Karpas-422 (cell line): Measurements from ENCODE around the gene WHRN. TPM values are rescaled to one million over a fixed set of nuclear protein-coding genes. Genes with fewer than 3 reads are reported as not detected.

Experiments
- DNase-seq: peaks from one replicate; pipeline ENCODE4 v3.0.0-alpha.2; 2015
- H2AFZ ChIP-seq: fragments of 200-600 bp; sonication (generic); 2 replicates; pipeline ENCODE4 v1.6.1; 2014; ENCODE audit warnings: antibody characterized with exemption, low read length, mixed read lengths
- H3K27ac ChIP-seq: fragments of 200-600 bp; sonication (generic); 2 replicates; pipeline ENCODE4 v1.5.1; 2014; ENCODE audit warnings: mild to moderate bottlenecking, low read length, moderate library complexity
- H3K27me3 ChIP-seq: fragments of 200-600 bp; sonication (generic); 2 replicates; pipeline ENCODE4 v1.6.1; 2014; ENCODE audit warnings: low read length, mixed read lengths
- H3K36me3 ChIP-seq: fragments of 200-600 bp; sonication (generic); 2 replicates; pipeline ENCODE4 v1.6.1; 2014; ENCODE audit warnings: low read length, mixed read lengths; ENCODE audit not compliant: insufficient read depth
- H3K4me1 ChIP-seq: fragments of 200-600 bp; sonication (generic); 2 replicates; pipeline ENCODE4 v1.6.1; 2014; ENCODE audit warnings: mild to moderate bottlenecking, low read length, mixed read lengths
- H3K4me2 ChIP-seq: fragments of 200-600 bp; sonication (generic); 2 replicates; pipeline ENCODE4 v1.6.1; 2014; ENCODE audit warnings: low read length, low read depth, mild to moderate bottlenecking; ENCODE audit not compliant: poor library complexity, severe bottlenecking
- H3K4me3 ChIP-seq: fragments of 200-600 bp; sonication (generic); 2 replicates; pipeline ENCODE4 v1.5.1; 2014; ENCODE audit warnings: mild to moderate bottlenecking, antibody characterized with exemption, low read length, mixed read lengths
- H3K79me2 ChIP-seq: fragments of 200-600 bp; sonication (generic); 2 replicates; pipeline ENCODE4 v1.6.1; 2014; ENCODE audit warnings: mild to moderate bottlenecking, low read length, mixed read lengths
- H3K9ac ChIP-seq: fragments of 200-600 bp; sonication (generic); 2 replicates; pipeline ENCODE4 v1.6.0; 2014; ENCODE audit warnings: low read length
- H3K9me2 ChIP-seq: fragments of 200-600 bp; sonication (generic), shearing (Covaris generic); replicated peaks from 2 replicates; pipeline ENCODE4 v1.6.0; 2014; ENCODE audit warnings: mild to moderate bottlenecking, low read length, moderate library complexity; ENCODE audit not compliant: insufficient read depth
- H3K9me3 ChIP-seq: fragments of 300-700, 200-600 bp; sonication (generic); 2 replicates; pipeline ENCODE4 v1.6.1; 2014; ENCODE audit warnings: low read length, mixed read lengths
- H4K20me1 ChIP-seq: fragments of 200-600 bp; sonication (generic); 2 replicates; pipeline ENCODE4 v1.6.1; 2014; ENCODE audit warnings: mild to moderate bottlenecking, antibody characterized with exemption, low read length, low read depth; ENCODE audit not compliant: insufficient read depth
- total RNA-seq: library from RNA; depleted of rRNA; stranded (reverse); fragments of >200 nt; shearing (Covaris generic); gene quantifications from 2 replicates; pipeline ENCODE4 v1.2.3, GENCODE V29; 2014; ENCODE audit warnings: low replicate concordance

The WHRN gene
- total RNA-seq, 1 experiment from 2014 or later = 0.30 TPM

GRCh38 chr9:114395768-114396167, 109.5 kb downstream of the WHRN start:
- peak overlapping the region; percentile 81 for H3K4me2 ChIP-seq
- H3K4me1 ChIP-seq = peaks cover 55% of the 10 kb centered on the region
- H3K9me3 ChIP-seq = no peaks in the 10 kb centered on the region
- H2AFZ ChIP-seq = no peak overlapping the region
- no peak for DNase-seq
- H3K4me3 ChIP-seq = no peak overlapping the region
- H3K79me2 ChIP-seq = peaks cover 43% of the 10 kb centered on the region
- H3K9ac ChIP-seq = peak overlapping the region; percentile 38; the same call in 1 of the 2 replicates
- no peaks in the 10 kb centered on the region for H4K20me1 ChIP-seq
- H3K36me3 ChIP-seq = no peaks in the 10 kb centered on the region
- no peaks in the 10 kb centered on the region for H3K9me2 ChIP-seq
- H3K27me3 ChIP-seq = no peaks in the 10 kb centered on the region
- peak overlapping the region; percentile 62 for H3K27ac ChIP-seq

- H2AFZ ChIP-seq = no peak overlapping the region
- H4K20me1 ChIP-seq = no peaks in the 10 kb centered on the region
- peaks cover 48% of the 10 kb centered on the region for H3K79me2 ChIP-seq
These were observed 110.0 kb downstream of the WHRN start for GRCh38 chr9:114395334-114395617.

GRCh38 chr9:114394523-114395333, 110.5 kb downstream of the WHRN start:
- Histone ChIP-seq H3K9ac (peak overlapping the region; percentile 38; the same call in 1 of the 2 replicates), H3K4me3 (no peak overlapping the region), H2AFZ (no peak overlapping the region), H3K36me3 (no peaks in the 10 kb centered on the region), H4K20me1 (no peaks in the 10 kb centered on the region), H3K9me2 (no peaks in the 10 kb centered on the region), H3K4me1 (peaks cover 65% of the 10 kb centered on the region), H3K4me2 (peak overlapping the region; percentile 8), H3K27ac (peak overlapping the region; percentile 62), H3K27me3 (no peaks in the 10 kb centered on the region), H3K9me3 (no peaks in the 10 kb centered on the region), H3K79me2 (peaks cover 52% of the 10 kb centered on the region)
- DNase-seq = no peak

More at GRCh38 chr9:114395334-114395617, 110.0 kb downstream of the WHRN start:
- H3K9me3 ChIP-seq = no peaks in the 10 kb centered on the region
- peak overlapping the region; percentile 62 for H3K27ac ChIP-seq
- no peak for DNase-seq
- H3K4me2 ChIP-seq = peak overlapping the region; percentile 8
- peaks cover 59% of the 10 kb centered on the region for H3K4me1 ChIP-seq
- H3K4me3 ChIP-seq = no peak overlapping the region
- no peaks in the 10 kb centered on the region for H3K36me3 ChIP-seq
- H3K9me2 ChIP-seq = no peaks in the 10 kb centered on the region
- H3K27me3 ChIP-seq = no peaks in the 10 kb centered on the region
- peak overlapping the region; percentile 38 for H3K9ac ChIP-seq

GRCh38 chr9:114392749-114393112, 112.5 kb downstream of the WHRN start:
- no peak overlapping the region for H3K4me3 ChIP-seq

GRCh38 chr9:114390952-114391351, 114.3 kb downstream of the WHRN start:
- peak overlapping the region; percentile 92 for H3K4me2 ChIP-seq
- H3K27ac ChIP-seq = peak overlapping the region; percentile 97
- no peak overlapping the region for H2AFZ ChIP-seq
- peaks cover 75% of the 10 kb centered on the region for H3K79me2 ChIP-seq
- no peaks in the 10 kb centered on the region for H3K36me3 ChIP-seq
- H3K9me2 ChIP-seq = no peaks in the 10 kb centered on the region
- H3K9me3 ChIP-seq = no peaks in the 10 kb centered on the region
- peak; percentile 77 for DNase-seq
- peak overlapping the region; percentile 90 for H3K9ac ChIP-seq
- H3K4me3 ChIP-seq = peak overlapping the region; percentile 85; the same call in 1 of the 2 replicates
- no peaks in the 10 kb centered on the region for H3K27me3 ChIP-seq
- no peaks in the 10 kb centered on the region for H4K20me1 ChIP-seq
- peaks cover 76% of the 10 kb centered on the region for H3K4me1 ChIP-seq

More at GRCh38 chr9:114392749-114393112, 112.5 kb downstream of the WHRN start:
- peaks cover 72% of the 10 kb centered on the region for H3K79me2 ChIP-seq
- H2AFZ ChIP-seq = no peak overlapping the region
- H3K9me2 ChIP-seq = no peaks in the 10 kb centered on the region
- no peak for DNase-seq
- peaks cover 81% of the 10 kb centered on the region for H3K4me1 ChIP-seq
- no peak overlapping the region; the same call in 1 of the 2 replicates for H3K9ac ChIP-seq
- H3K27me3 ChIP-seq = no peaks in the 10 kb centered on the region
- H4K20me1 ChIP-seq = no peaks in the 10 kb centered on the region
- peak overlapping the region; percentile 97 for H3K27ac ChIP-seq
- H3K4me2 ChIP-seq = peak overlapping the region; percentile 27
- H3K36me3 ChIP-seq = no peaks in the 10 kb centered on the region
- no peaks in the 10 kb centered on the region for H3K9me3 ChIP-seq

GRCh38 chr9:114389612-114390368, 115.5 kb downstream of the WHRN start:
- peak overlapping the region; percentile 92 for H3K4me2 ChIP-seq
- no peaks in the 10 kb centered on the region for H3K36me3 ChIP-seq
- no peak overlapping the region; the same call in 1 of the 2 replicates for H2AFZ ChIP-seq
- no peaks in the 10 kb centered on the region for H3K9me3 ChIP-seq
- peak overlapping the region; percentile 85 for H3K4me3 ChIP-seq
- peaks cover 79% of the 10 kb centered on the region for H3K79me2 ChIP-seq
- peak overlapping the region; percentile 97 for H3K27ac ChIP-seq
- peaks cover 77% of the 10 kb centered on the region for H3K4me1 ChIP-seq
- H4K20me1 ChIP-seq = no peaks in the 10 kb centered on the region
- DNase-seq = peak; percentile 78
- no peaks in the 10 kb centered on the region for H3K27me3 ChIP-seq
- H3K9ac ChIP-seq = peak overlapping the region; percentile 90
- H3K9me2 ChIP-seq = no peaks in the 10 kb centered on the region

- Histone ChIP-seq H3K9me3 (no peaks in the 10 kb centered on the region), H3K9ac (peak overlapping the region; percentile 90), H3K27me3 (no peaks in the 10 kb centered on the region), H3K36me3 (no peaks in the 10 kb centered on the region), H3K79me2 (peaks cover 81% of the 10 kb centered on the region), H3K4me1 (peaks cover 84% of the 10 kb centered on the region), H3K27ac (peak overlapping the region; percentile 97), H4K20me1 (no peaks in the 10 kb centered on the region), H3K4me3 (peak overlapping the region; percentile 85), H2AFZ (peak overlapping the region; percentile 3; the same call in 1 of the 2 replicates), H3K9me2 (no peaks in the 10 kb centered on the region), H3K4me2 (peak overlapping the region; percentile 92)
- DNase-seq = peak; percentile 62
These were observed 116.4 kb downstream of the WHRN start for GRCh38 chr9:114388764-114389375.

- Histone ChIP-seq H3K4me3 (peak overlapping the region; percentile 85), H3K9ac (peak overlapping the region; percentile 90), H3K4me1 (peaks cover 86% of the 10 kb centered on the region), H4K20me1 (no peaks in the 10 kb centered on the region), H3K9me2 (no peaks in the 10 kb centered on the region), H3K4me2 (peak overlapping the region; percentile 92), H3K27ac (peak overlapping the region; percentile 97), H3K36me3 (no peaks in the 10 kb centered on the region), H3K79me2 (peaks cover 86% of the 10 kb centered on the region), H3K9me3 (no peaks in the 10 kb centered on the region), H3K27me3 (no peaks in the 10 kb centered on the region), H2AFZ (peak overlapping the region; percentile 3; the same call in 1 of the 2 replicates)
- no peak for DNase-seq
These were observed 117.0 kb downstream of the WHRN start for GRCh38 chr9:114388357-114388682.
